ENCODE data around the gene STAB2.

STAB2 gene

DNA sequence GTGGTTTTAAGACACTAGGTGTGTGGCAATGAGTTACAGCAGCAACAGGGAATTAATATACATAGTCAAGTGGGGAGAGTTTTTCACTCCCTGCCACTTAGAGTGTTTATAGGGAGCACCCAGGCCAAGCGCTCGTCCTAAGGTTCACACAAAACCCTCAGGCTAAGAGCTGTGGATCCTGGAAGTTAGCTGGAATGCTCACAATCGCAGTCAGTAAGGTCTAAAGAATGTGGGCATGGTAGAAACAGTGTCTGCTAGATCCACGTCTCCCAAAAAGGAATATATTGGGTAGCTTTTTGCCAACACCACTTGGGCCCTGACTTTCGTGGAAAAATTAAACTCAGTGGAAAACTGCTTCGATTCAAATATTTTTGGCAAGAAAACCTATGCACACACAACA is 36.6 kb downstream of the STAB2 start:
- Mint-ChIP-seq H3K36me3 (ENCODE audit: low read depth) (no peaks in the 10 kb centered on the region), H3K4me1 (peaks cover 5% of the 10 kb centered on the region), H3K4me3 (no peak overlapping the region), H3K27me3 (ENCODE audit: low read depth, poor library complexity) (peaks cover 13% of the 10 kb centered on the region), H3K9me3 (no peaks in the 10 kb centered on the region), H3K27ac (no peak overlapping the region)
- DNase-seq: no peak
- TF ChIP-seq, protein P1, sequence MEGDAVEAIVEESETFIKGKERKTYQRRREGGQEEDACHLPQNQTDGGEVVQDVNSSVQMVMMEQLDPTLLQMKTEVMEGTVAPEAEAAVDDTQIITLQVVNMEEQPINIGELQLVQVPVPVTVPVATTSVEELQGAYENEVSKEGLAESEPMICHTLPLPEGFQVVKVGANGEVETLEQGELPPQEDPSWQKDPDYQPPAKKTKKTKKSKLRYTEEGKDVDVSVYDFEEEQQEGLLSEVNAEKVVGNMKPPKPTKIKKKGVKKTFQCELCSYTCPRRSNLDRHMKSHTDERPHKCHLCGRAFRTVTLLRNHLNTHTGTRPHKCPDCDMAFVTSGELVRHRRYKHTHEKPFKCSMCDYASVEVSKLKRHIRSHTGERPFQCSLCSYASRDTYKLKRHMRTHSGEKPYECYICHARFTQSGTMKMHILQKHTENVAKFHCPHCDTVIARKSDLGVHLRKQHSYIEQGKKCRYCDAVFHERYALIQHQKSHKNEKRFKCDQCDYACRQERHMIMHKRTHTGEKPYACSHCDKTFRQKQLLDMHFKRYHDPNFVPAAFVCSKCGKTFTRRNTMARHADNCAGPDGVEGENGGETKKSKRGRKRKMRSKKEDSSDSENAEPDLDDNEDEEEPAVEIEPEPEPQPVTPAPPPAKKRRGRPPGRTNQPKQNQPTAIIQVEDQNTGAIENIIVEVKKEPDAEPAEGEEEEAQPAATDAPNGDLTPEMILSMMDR (IDR thresholded peaks at IDR 0.05): no peak

DNA sequence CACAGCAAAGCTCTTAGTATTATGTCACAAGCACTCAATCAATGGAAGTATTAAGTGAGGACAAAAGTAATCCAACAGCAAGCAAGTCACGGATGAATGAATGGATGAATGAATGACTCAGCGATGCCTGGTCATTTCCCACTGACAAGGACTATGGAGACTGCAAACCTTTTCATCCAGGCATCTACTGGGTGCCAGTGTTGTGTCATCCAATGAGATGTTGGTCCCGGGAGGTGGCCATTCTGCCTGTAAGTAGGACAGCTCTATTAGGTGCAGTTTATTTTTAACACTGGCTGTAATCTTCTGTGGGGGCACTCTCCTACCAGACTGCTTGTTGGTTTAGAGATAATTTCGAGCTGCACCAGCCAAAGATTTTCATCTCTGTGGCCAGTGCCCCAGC is 39.4 kb downstream of the STAB2 start:
- no peaks in the 10 kb centered on the region for H3K9me3 Mint-ChIP-seq
- H3K4me3 Mint-ChIP-seq: no peak overlapping the region
- peaks cover 14% of the 10 kb centered on the region for H3K27me3 Mint-ChIP-seq (ENCODE audit: low read depth, poor library complexity)
- H3K4me1 Mint-ChIP-seq: no peaks in the 10 kb centered on the region
- H3K27ac Mint-ChIP-seq: no peak overlapping the region
- H3K36me3 Mint-ChIP-seq (ENCODE audit: low read depth): no peaks in the 10 kb centered on the region
- no peak for DNase-seq
- TF ChIP-seq, protein P1 (IDR thresholded peaks at IDR 0.05): no peak

GRCh38 chr12:103627189-103627855 is 40.2 kb downstream of the STAB2 start:
- no peak for DNase-seq
- peaks cover 8% of the 10 kb centered on the region for H3K9me3 Mint-ChIP-seq
- no peak overlapping the region for H3K4me3 Mint-ChIP-seq
- H3K27ac Mint-ChIP-seq: no peak overlapping the region
- peaks cover 20% of the 10 kb centered on the region for H3K27me3 Mint-ChIP-seq (ENCODE audit: low read depth, poor library complexity)
- no peaks in the 10 kb centered on the region for H3K36me3 Mint-ChIP-seq (ENCODE audit: low read depth)
- TF ChIP-seq, protein P1 (IDR thresholded peaks at IDR 0.05): no peak
- H3K4me1 Mint-ChIP-seq: no peaks in the 10 kb centered on the region

- Mint-ChIP-seq H3K4me3 (no peak overlapping the region), H3K36me3 (ENCODE audit: low read depth) (no peaks in the 10 kb centered on the region), H3K27ac (no peak overlapping the region), H3K9me3 (peaks cover 11% of the 10 kb centered on the region), H3K27me3 (ENCODE audit: low read depth, poor library complexity) (peaks cover 11% of the 10 kb centered on the region), H3K4me1 (no peaks in the 10 kb centered on the region)
- peak; percentile 80 for DNase-seq
- TF ChIP-seq, protein P1 (IDR thresholded peaks at IDR 0.05): peak; percentile 85
These were observed 45.6 kb downstream of the STAB2 start for GRCh38 chr12:103632554-103633216.

GRCh38 chr12:103634732-103635131 is 47.7 kb downstream of the STAB2 start:
- Mint-ChIP-seq H3K36me3 (ENCODE audit: low read depth) (no peaks in the 10 kb centered on the region), H3K27me3 (ENCODE audit: low read depth, poor library complexity) (peaks cover 11% of the 10 kb centered on the region), H3K4me1 (no peaks in the 10 kb centered on the region), H3K4me3 (no peak overlapping the region), H3K27ac (no peak overlapping the region), H3K9me3 (peaks cover 11% of the 10 kb centered on the region)
- DNase-seq: no peak
- TF ChIP-seq, protein P1 (IDR thresholded peaks at IDR 0.05): no peak

GRCh38 chr12:103635419-103635818 is 48.3 kb downstream of the STAB2 start:
- no peak for DNase-seq
- Mint-ChIP-seq H3K27me3 (ENCODE audit: low read depth, poor library complexity) (peaks cover 11% of the 10 kb centered on the region), H3K4me1 (no peaks in the 10 kb centered on the region), H3K9me3 (peaks cover 11% of the 10 kb centered on the region), H3K27ac (no peak overlapping the region), H3K36me3 (ENCODE audit: low read depth) (no peaks in the 10 kb centered on the region), H3K4me3 (no peak overlapping the region)
- TF ChIP-seq, protein P1 (IDR thresholded peaks at IDR 0.05): no peak
